ENCODE data around the gene IMMP2L.
A peak's percentile ranks its signal among the peaks of the same experiment; 100 is the strongest.

The IMMP2L gene

GRCh38 chr7:111138193-111138569, 424.1 kb downstream of the IMMP2L start:
- DNase-seq = peak; percentile 45

- no peak for DNase-seq
Measured at GRCh38 chr7:111137296-111138192, 424.7 kb downstream of the IMMP2L start.

- DNase-seq = no peak
Measured at GRCh38 chr7:111132833-111133232, 429.5 kb downstream of the IMMP2L start.

- no peak for DNase-seq
Measured at GRCh38 chr7:111129435-111129834, 432.9 kb downstream of the IMMP2L start.

GRCh38 chr7:111126987-111127386, 435.3 kb downstream of the IMMP2L start:
- DNase-seq = no peak

- DNase-seq = no peak
Measured at GRCh38 chr7:111115966-111116365, 446.3 kb downstream of the IMMP2L start.

GRCh38 chr7:111113263-111114017, 448.9 kb downstream of the IMMP2L start:
- no peak for DNase-seq

- no peak for DNase-seq
Measured at GRCh38 chr7:111112439-111112838, 449.9 kb downstream of the IMMP2L start.

GRCh38 chr7:111108496-111108895, 453.8 kb downstream of the IMMP2L start:
- DNase-seq = no peak

GRCh38 chr7:111108000-111108399, 454.3 kb downstream of the IMMP2L start:
- no peak for DNase-seq

GRCh38 chr7:111107579-111107978, 454.7 kb downstream of the IMMP2L start:
- no peak for DNase-seq

GRCh38 chr7:111105269-111105668, 457.0 kb downstream of the IMMP2L start:
- DNase-seq = no peak

GRCh38 chr7:111104710-111105109, 457.6 kb downstream of the IMMP2L start:
- no peak for DNase-seq

- no peak for DNase-seq
Measured at GRCh38 chr7:111103678-111104274, 458.5 kb downstream of the IMMP2L start.

GRCh38 chr7:111103136-111103535, 459.2 kb downstream of the IMMP2L start:
- DNase-seq = no peak

- no peak for DNase-seq
Measured at GRCh38 chr7:111101856-111102646, 460.2 kb downstream of the IMMP2L start.

GRCh38 chr7:111098926-111099250, 463.4 kb downstream of the IMMP2L start:
- no peak for DNase-seq

GRCh38 chr7:111098011-111098925, 464.0 kb downstream of the IMMP2L start:
- DNase-seq = peak; percentile 65

GRCh38 chr7:111096997-111097396, 465.3 kb downstream of the IMMP2L start:
- no peak for DNase-seq

- no peak for DNase-seq
Measured at GRCh38 chr7:111094419-111094818, 467.9 kb downstream of the IMMP2L start.

- no peak for DNase-seq
Measured at GRCh38 chr7:111093496-111093895, 468.8 kb downstream of the IMMP2L start.
